Measurements from ENCODE around the gene PASK.

DNA sequence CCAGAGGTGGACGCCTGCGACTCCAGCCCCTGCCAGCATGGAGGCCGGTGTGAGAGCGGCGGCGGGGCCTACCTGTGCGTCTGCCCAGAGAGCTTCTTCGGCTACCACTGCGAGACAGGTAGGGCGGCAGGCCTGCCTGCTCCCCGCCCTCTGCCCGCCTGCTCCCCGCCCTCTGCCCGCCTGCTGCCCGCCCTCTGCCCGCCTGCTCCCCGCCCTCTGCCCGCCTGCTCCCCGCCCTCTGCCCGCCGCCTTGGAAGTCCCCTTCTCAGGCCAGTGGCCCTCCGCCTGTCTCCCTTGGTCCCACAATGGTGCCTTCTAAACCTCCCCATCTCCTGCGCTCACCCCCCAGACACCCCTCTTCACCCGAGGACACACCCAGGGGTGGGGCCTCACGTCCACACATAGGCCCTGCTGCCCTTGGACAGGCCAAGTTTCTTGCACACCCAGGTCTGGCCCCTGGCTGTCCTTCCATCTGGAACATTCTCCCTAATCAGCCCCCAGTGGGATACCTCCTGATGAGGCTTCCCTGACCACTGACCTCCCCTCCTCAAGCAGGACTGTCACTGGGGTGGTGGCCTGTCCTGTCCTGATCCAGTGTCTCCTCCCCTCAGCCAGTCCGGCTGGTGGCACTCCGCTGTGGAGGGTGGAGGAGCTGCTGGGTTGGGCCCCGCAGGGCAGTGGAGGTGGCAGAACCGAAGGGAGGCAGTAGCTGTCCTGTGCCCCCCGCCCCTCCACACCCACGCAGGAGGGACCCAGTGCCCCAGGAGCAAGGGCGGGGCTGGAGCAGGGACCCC lies 85.1 kb downstream of the PASK start:
- TF ChIP-seq POLR2A (IDR thresholded peaks at IDR 0.05): no peak
- TF ChIP-seq, protein P1, sequence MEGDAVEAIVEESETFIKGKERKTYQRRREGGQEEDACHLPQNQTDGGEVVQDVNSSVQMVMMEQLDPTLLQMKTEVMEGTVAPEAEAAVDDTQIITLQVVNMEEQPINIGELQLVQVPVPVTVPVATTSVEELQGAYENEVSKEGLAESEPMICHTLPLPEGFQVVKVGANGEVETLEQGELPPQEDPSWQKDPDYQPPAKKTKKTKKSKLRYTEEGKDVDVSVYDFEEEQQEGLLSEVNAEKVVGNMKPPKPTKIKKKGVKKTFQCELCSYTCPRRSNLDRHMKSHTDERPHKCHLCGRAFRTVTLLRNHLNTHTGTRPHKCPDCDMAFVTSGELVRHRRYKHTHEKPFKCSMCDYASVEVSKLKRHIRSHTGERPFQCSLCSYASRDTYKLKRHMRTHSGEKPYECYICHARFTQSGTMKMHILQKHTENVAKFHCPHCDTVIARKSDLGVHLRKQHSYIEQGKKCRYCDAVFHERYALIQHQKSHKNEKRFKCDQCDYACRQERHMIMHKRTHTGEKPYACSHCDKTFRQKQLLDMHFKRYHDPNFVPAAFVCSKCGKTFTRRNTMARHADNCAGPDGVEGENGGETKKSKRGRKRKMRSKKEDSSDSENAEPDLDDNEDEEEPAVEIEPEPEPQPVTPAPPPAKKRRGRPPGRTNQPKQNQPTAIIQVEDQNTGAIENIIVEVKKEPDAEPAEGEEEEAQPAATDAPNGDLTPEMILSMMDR (IDR thresholded peaks at IDR 0.05): no peak
